Activated naive CD4-positive, alpha-beta T cell treated with anti-CD3 and anti-CD28 coated beads for 36 hours (primary cell): Measurements from ENCODE around the gene ITGA3. TPM values are rescaled to one million over a fixed set of nuclear protein-coding genes. Genes with fewer than 3 reads are reported as not detected.
A peak's percentile ranks its signal among the peaks of the same experiment; 100 is the strongest.
"Not testable (repeated sequence)": the region's sequence is repeated elsewhere in the genome, so short reads cannot be mapped to it uniquely, and the experiment has no call there.

Experiments used
- CTCF ChIA-PET: fragments of 350-600 bp; sonication (Branson Sonifier 250); formaldehyde crosslinking; loops from one replicate; lab custom pipeline; 2021; ENCODE audit warnings: antibody characterized with exemption; lab: Charles Lee
- DNase-seq: peaks from one replicate; pipeline ENCODE4 v3.0.0-alpha.2; 2020
- H3K27ac Mint-ChIP-seq: one replicate; pipeline ENCODE4 v1.8.0; 2021; ENCODE audit warnings: mild to moderate bottlenecking, mixed read lengths
- H3K27me3 Mint-ChIP-seq: one replicate; pipeline ENCODE4 v1.8.0; 2021; ENCODE audit warnings: low read depth, mixed read lengths
- H3K36me3 Mint-ChIP-seq: one replicate; pipeline ENCODE4 v1.8.0; 2021; ENCODE audit warnings: low read depth, mixed read lengths
- H3K4me1 Mint-ChIP-seq: one replicate; pipeline ENCODE4 v1.8.0; 2021; ENCODE audit warnings: low read depth, mixed read lengths
- H3K4me3 Mint-ChIP-seq: one replicate; pipeline ENCODE4 v1.8.0; 2021; ENCODE audit warnings: mild to moderate bottlenecking, moderate library complexity, mixed read lengths
- H3K9me3 Mint-ChIP-seq: one replicate; pipeline ENCODE4 v1.8.0; 2021; ENCODE audit warnings: mixed read lengths
- intact Hi-C: fragments of 100-400 bp; cut with micrococcal nuclease; formaldehyde crosslinking; loops from one replicate; pipeline ENCODE4 v1.15.1; 2023
- total RNA-seq, 2 experiments: library from RNA; stranded (reverse); gene quantifications; one replicate each; pipeline ENCODE4 v1.2.3, GENCODE V29; 2021

Gene ITGA3
- total RNA-seq, 2 experiments from 2014 or later = 17.9 to 19.3 TPM

- Mint-ChIP-seq H3K36me3 (no peaks in the 10 kb centered on the region), H3K9me3 (no peaks in the 10 kb centered on the region), H3K27me3 (no peaks in the 10 kb centered on the region), H3K4me1 (no peaks in the 10 kb centered on the region), H3K27ac (no peak overlapping the region), H3K4me3 (no peak overlapping the region)
- CTCF ChIA-PET = no interaction called here
- intact Hi-C loops = no loop called here
- no peak for DNase-seq
These were observed 19.3 kb upstream of the ITGA3 start for GRCh38 chr17:50036455-50037261.

DNA sequence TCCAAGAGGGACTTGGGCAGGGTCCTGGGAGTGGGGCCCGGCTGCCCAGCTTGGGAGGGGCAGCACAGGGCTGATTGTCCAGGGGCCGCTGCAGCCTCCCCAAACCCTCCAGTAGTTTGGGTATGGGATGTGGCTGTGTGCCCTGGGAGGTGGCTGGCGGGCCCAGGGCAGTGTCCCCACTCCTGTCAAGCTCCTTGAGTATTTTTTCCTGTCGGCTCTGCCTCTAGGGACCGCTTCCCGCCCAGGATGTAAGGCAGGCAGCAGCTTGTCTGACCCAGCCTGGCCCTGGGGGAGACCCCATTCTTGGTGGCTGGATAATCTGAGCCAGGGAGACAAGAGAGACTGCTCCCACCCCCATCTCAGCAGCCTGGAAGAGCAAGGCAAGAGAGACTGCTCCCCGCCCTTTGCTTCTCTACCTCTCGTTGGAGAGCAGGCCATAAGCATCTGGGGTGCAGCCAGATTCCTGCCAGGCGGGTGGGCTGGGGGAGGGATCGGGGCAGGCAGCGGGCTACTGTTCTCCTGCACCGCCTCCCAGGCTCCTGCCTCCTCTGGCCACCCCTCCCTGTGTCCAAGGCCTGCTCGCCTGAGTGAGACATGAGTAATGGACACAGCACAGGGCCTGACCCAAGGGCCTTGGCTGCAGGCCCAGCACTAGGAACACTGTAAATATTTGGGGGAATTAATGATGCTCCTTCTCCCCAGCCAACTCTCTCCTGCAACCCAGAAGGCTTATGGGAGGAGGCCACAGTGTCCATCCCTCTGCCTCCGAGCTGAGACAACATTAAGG lies 18.4 kb upstream of the ITGA3 start:
- CTCF ChIA-PET = no interaction called here
- no peaks in the 10 kb centered on the region for H3K4me1 Mint-ChIP-seq

GRCh38 chr17:50039058-50039457 lies 16.9 kb upstream of the ITGA3 start:
- H3K27ac Mint-ChIP-seq = no peak overlapping the region
- CTCF ChIA-PET = interaction anchor here (0.6 to 1.8 kb wide), 3 partner anchors 48 to 629 kb away, joined by 3 to 5 read pairs (median 3); no protein-coding TSS in a partner anchor
- no peak for DNase-seq
- H3K4me3 Mint-ChIP-seq = no peak overlapping the region
- no peaks in the 10 kb centered on the region for H3K4me1 Mint-ChIP-seq
- H3K27me3 Mint-ChIP-seq = no peaks in the 10 kb centered on the region
- H3K36me3 Mint-ChIP-seq = no peaks in the 10 kb centered on the region
- H3K9me3 Mint-ChIP-seq = no peaks in the 10 kb centered on the region
- intact Hi-C loops = no loop called here

More for the DNA sequence above, 18.4 kb upstream of the ITGA3 start:
- H3K27ac Mint-ChIP-seq = no peak overlapping the region
- H3K27me3 Mint-ChIP-seq = no peaks in the 10 kb centered on the region
- no peaks in the 10 kb centered on the region for H3K36me3 Mint-ChIP-seq
- intact Hi-C loops = no loop called here
- H3K4me3 Mint-ChIP-seq = no peak overlapping the region
- no peak for DNase-seq
- H3K9me3 Mint-ChIP-seq = no peaks in the 10 kb centered on the region

GRCh38 chr17:50040496-50040895 lies 15.4 kb upstream of the ITGA3 start:
- H3K9me3 Mint-ChIP-seq, H3K27me3 Mint-ChIP-seq, H3K27ac Mint-ChIP-seq, DNase-seq, H3K4me3 Mint-ChIP-seq, H3K36me3 Mint-ChIP-seq, H3K4me1 Mint-ChIP-seq, intact Hi-C loops: not testable (repeated sequence)
- CTCF ChIA-PET = interaction anchor here (1.2 to 1.8 kb wide), 2 partner anchors 16 to 47 kb away, joined by 3 to 5 read pairs; no protein-coding TSS in a partner anchor

DNA sequence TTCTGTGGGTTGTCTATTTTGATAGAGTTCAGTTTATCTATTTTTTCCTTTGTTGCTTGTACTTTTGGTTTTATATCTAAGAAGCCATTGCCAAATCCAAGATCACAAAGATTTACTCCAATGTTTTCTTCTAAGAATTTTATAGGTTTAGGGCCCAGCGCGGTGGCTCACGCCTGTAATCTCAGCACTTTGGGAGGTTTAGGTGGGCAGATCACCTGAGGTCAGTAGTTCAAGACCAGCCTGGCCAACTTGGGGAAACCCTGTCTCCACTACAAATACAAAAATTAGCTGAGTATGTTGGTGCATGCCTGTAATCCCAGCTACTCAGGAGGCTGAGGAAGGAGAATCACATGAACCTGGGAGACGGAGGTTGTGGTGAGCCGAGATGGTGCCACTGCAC lies 13.7 kb upstream of the ITGA3 start:
- CTCF ChIA-PET = interaction anchor here (0.6 kb wide), 1 partner anchor 44 kb away, joined by 3 read pairs; no protein-coding TSS in a partner anchor
- H3K4me3 Mint-ChIP-seq = no peak overlapping the region
- H3K4me1 Mint-ChIP-seq = peaks cover 2% of the 10 kb centered on the region
- no peak for DNase-seq
- no peak overlapping the region for H3K27ac Mint-ChIP-seq
- H3K27me3 Mint-ChIP-seq = no peaks in the 10 kb centered on the region
- no peaks in the 10 kb centered on the region for H3K36me3 Mint-ChIP-seq
- intact Hi-C loops = no loop called here
- H3K9me3 Mint-ChIP-seq = no peaks in the 10 kb centered on the region

DNA sequence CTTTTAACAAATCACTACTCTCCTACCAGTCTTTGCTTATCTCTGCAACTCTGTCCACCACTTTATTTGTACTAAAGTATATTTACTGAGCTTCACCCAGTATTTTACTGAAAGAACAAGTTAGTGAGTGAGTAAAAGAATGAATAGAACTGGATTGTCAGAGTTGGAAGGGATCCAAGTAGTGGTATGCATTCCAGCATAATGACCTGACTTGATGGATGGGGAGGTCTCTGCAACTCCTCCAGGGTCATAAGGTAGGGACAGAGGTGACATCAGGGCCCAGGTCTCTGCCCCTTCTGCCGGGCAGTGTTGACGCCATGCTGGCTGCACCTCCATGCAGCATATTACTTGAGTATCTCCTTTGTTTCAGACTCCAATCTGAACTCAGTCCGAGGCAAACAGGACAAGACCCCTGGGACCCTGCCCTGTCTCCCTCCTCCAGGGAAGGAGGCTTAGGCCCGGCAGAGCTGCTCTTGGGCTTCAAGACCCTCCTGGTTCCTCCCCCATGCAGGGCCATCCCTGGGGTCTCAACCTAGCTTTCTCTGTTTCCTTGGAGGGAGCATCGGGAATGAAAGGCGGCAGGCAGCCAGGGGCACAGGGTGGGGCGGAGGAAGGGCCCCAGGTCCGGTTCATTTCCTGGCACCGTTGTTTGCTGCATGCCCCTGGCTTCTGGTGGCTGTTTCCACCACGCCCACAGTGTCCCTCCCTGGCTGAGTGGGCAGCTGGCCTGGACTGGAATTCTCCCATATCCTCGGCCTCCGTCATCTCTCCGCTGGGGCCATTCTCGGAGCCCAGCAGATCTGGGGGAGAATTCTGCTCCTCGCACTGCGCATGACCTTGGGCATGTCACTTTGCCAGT lies 12.4 kb upstream of the ITGA3 start:
- DNase-seq = no peak
- H3K4me1 Mint-ChIP-seq = peaks cover 11% of the 10 kb centered on the region
- CTCF ChIA-PET = interaction anchor here (1.1 kb wide), 1 partner anchor 13 kb away, joined by 6 read pairs; no protein-coding TSS in a partner anchor
- no peaks in the 10 kb centered on the region for H3K36me3 Mint-ChIP-seq
- H3K4me3 Mint-ChIP-seq = no peak overlapping the region
- intact Hi-C loops = no loop called here
- H3K27me3 Mint-ChIP-seq = no peaks in the 10 kb centered on the region
- H3K9me3 Mint-ChIP-seq = no peaks in the 10 kb centered on the region
- H3K27ac Mint-ChIP-seq = no peak overlapping the region

GRCh38 chr17:50044483-50044882 lies 11.4 kb upstream of the ITGA3 start:
- H3K36me3 Mint-ChIP-seq = no peaks in the 10 kb centered on the region
- intact Hi-C loops = no loop called here
- no peak for DNase-seq
- H3K4me3 Mint-ChIP-seq = no peak overlapping the region
- peaks cover 16% of the 10 kb centered on the region for H3K4me1 Mint-ChIP-seq
- H3K27me3 Mint-ChIP-seq = peaks cover under 1% of the 10 kb centered on the region
- CTCF ChIA-PET = interaction anchor here (1.7 to 2.2 kb wide), 2 partner anchors 12 to 50 kb away, joined by 6 to 12 read pairs; partner anchors contain the start of gene ITGA3
- H3K27ac Mint-ChIP-seq = no peak overlapping the region
- H3K9me3 Mint-ChIP-seq = no peaks in the 10 kb centered on the region

GRCh38 chr17:50045154-50045553 lies 10.8 kb upstream of the ITGA3 start:
- no peak for DNase-seq
- Mint-ChIP-seq H3K27ac (no peak overlapping the region), H3K4me3 (no peak overlapping the region), H3K4me1 (peaks cover 21% of the 10 kb centered on the region), H3K36me3 (no peaks in the 10 kb centered on the region), H3K9me3 (no peaks in the 10 kb centered on the region), H3K27me3 (peaks cover 2% of the 10 kb centered on the region)
- intact Hi-C loops = no loop called here
- CTCF ChIA-PET = interaction anchor here (1.7 to 2.2 kb wide), 3 partner anchors 11 to 49 kb away, joined by 5 to 12 read pairs (median 6); partner anchors contain the start of gene ITGA3

GRCh38 chr17:50046179-50046578 lies 9.7 kb upstream of the ITGA3 start:
- Mint-ChIP-seq H3K27ac (no peak overlapping the region), H3K9me3 (no peaks in the 10 kb centered on the region), H3K4me1 (peaks cover 31% of the 10 kb centered on the region), H3K4me3 (no peak overlapping the region), H3K36me3 (no peaks in the 10 kb centered on the region), H3K27me3 (peaks cover 2% of the 10 kb centered on the region)
- intact Hi-C loops = no loop called here
- CTCF ChIA-PET = interaction anchor here (1.7 to 2.2 kb wide), 2 partner anchors 41 to 48 kb away, joined by 5 to 12 read pairs; no protein-coding TSS in a partner anchor
- no peak for DNase-seq

DNA sequence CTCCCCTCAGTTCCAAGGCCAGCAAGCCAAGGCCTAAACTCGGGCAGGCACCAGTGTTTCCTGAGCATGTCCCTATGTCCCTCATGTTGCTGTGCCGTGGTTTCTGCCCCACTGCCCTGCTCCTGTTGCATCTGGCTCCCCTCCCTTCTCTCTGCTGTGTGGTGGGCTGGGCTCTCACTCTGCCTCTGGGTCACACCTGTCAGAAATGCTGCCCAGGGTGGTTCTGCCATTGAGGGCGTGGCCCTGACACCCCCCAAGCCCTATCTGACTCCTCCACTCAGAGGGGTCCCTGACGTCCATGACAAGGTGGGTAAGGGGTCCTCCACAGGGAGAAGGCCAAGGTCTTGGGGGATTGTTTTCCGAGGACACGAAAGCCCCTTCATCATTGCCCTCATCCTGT lies 9.2 kb upstream of the ITGA3 start:
- H3K36me3 Mint-ChIP-seq = no peaks in the 10 kb centered on the region
- no peaks in the 10 kb centered on the region for H3K9me3 Mint-ChIP-seq
- CTCF ChIA-PET = interaction anchor here (0.5 to 1.7 kb wide), 4 partner anchors 41 to 48 kb away, joined by 3 to 7 read pairs (median 5); partner anchors contain the start of gene PDK2
- no peak for DNase-seq
- intact Hi-C loops = no loop called here
- H3K4me3 Mint-ChIP-seq = no peak overlapping the region
- H3K4me1 Mint-ChIP-seq = peaks cover 36% of the 10 kb centered on the region
- no peak overlapping the region for H3K27ac Mint-ChIP-seq
- H3K27me3 Mint-ChIP-seq = peaks cover 2% of the 10 kb centered on the region

- H3K4me3 Mint-ChIP-seq = no peak overlapping the region
- CTCF ChIA-PET = interaction anchor here (0.5 to 2.1 kb wide), 5 partner anchors 20 to 50 kb away, joined by 3 to 7 read pairs (median 5); partner anchors contain the start of gene PDK2
- H3K4me1 Mint-ChIP-seq = peaks cover 40% of the 10 kb centered on the region
- no peaks in the 10 kb centered on the region for H3K9me3 Mint-ChIP-seq
- intact Hi-C loops = no loop called here
- H3K36me3 Mint-ChIP-seq = no peaks in the 10 kb centered on the region
- H3K27ac Mint-ChIP-seq = peak overlapping the region; percentile 62
- peaks cover 2% of the 10 kb centered on the region for H3K27me3 Mint-ChIP-seq
- DNase-seq = no peak
These were observed 8.8 kb upstream of the ITGA3 start for GRCh38 chr17:50047083-50047482.
